Lower leg skin (tissue), 3 donors: ENCODE data around the gene MPPE1.
"Not testable (repeated sequence)": the region's sequence is repeated elsewhere in the genome, so short reads cannot be mapped to it uniquely, and the experiment has no call there.

Source experiments
- CTCF ChIP-seq, 3 donors: fragments of 450-650 bp; IDR thresholded peaks; one replicate each; pipeline ENCODE4 v1.5.1; 2016; ENCODE audit warnings: antibody characterized with exemption in 3 of 3, mild to moderate bottlenecking in 3 of 3, moderate library complexity in 2 of 3
- POLR2A ChIP-seq, 2 donors: fragments of 450-650 bp; IDR thresholded peaks; one replicate each; pipeline ENCODE4 v1.6.1; 2016 to 2017; ENCODE audit warnings: antibody characterized with exemption in 2 of 2, mild to moderate bottlenecking in 1 of 2, moderate library complexity in 1 of 2

- not testable (repeated sequence) for TF ChIP-seq CTCF, POLR2A (IDR thresholded peaks at IDR 0.05)
Observed at GRCh38 chr18:11919522-11919921, 11.4 kb upstream of the MPPE1 start.
